ENCODE results near the gene ELF5. TPM values are rescaled to one million over a fixed set of nuclear protein-coding genes. Genes with fewer than 3 reads are reported as not detected.

ELF5 gene
- total and polyA plus RNA-seq, 2 of the 8 experiments (the other 6 are each of a cell fraction or from before 2014, with no cell fraction given): not detected

GRCh38 chr11:34512840-34513681, 533 bp downstream of the ELF5 start (continued):
- no peak for TF ChIP-seq USF2 (IDR thresholded peaks at IDR 0.05; ENCODE audit: low read length)
- TF ChIP-seq RNF2 (IDR thresholded peaks at IDR 0.05; ENCODE audit: borderline replicate concordance, low read depth, low read length, missing control alignments, poor library complexity, severe bottlenecking): no peak
- no peak for TF ChIP-seq SAP30 (IDR thresholded peaks at IDR 0.05; ENCODE audit: insufficient read depth, insufficient replicate concordance, low read length)
- TF ChIP-seq ATF3 (IDR thresholded peaks at IDR 0.05; ENCODE audit: insufficient read depth, low read depth, low read length): no peak
- peak; percentile 47 to 62 for TF ChIP-seq RAD21 (IDR thresholded peaks at IDR 0.05 in 1 of 2, conservative IDR thresholded peaks at IDR 0.05 in 1 of 2; ENCODE audit: low read depth in 2 of 2, low read length in 2 of 2)
- TF ChIP-seq POLR2AphosphoS5 (IDR thresholded peaks at IDR 0.05; ENCODE audit: low read depth, low read length): no peak
- no peak for TF ChIP-seq JUN (IDR thresholded peaks at IDR 0.05; ENCODE audit: low read depth, low read length)
- TF ChIP-seq MAX (IDR thresholded peaks at IDR 0.05): no peak
- TF ChIP-seq BACH1 (IDR thresholded peaks at IDR 0.05; ENCODE audit: low read length): peak; percentile 22; the same call in 1 of the 2 replicates

All from H1 (cell line).